GM18502 (cell line): Measurements from ENCODE around the gene GAS7.

Source experiments
- ATAC-seq: cut with Tn5 transposase; IDR thresholded peaks from one replicate; pipeline ENCODE4 v1.9.1; 2021; ENCODE audit warnings: mild to moderate bottlenecking; ENCODE audit not compliant: unreplicated experiment, poor library complexity

The GAS7 gene

DNA sequence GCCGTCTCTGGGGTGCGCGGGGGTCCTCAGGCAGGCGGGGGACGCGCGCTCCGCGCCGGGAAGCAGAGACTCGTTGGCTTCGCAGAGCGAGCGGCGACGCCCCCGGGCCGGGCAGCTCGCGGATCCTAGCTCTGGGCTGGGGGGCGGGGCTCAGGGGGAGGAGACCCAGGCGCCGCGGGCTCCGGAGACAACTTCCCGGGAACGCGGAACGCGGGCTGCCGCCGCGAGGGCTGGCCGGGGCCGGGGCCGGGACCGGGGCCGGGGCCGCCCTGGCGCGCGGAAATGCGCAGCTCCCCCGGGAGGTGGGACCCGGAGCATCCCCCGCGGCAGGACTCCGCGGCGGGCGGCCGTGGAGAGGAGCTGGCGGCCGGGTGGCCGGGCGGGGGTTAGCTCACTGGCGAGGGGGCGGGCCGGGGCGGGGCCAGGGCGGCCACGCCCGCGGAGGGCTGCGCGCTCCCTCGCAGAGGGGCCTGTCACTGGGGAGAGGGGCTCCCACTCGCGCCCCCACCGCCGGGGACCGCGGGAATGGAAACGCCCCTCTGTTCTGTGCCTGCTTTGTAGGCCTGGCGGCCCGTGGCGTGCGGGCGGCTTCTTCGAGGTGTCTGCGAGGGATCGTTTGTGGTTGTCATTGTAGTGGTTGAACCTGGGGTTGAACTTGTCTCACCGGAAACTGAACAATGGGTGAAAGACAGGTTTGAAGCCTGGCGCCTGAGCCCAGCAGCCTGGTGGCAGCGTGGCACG, at the start of gene GAS7:
Gene GAS7, minus strand, starts transcription at position 98 of the 741 bp plus-strand sequence.
- peak; percentile 71 for ATAC-seq

DNA sequence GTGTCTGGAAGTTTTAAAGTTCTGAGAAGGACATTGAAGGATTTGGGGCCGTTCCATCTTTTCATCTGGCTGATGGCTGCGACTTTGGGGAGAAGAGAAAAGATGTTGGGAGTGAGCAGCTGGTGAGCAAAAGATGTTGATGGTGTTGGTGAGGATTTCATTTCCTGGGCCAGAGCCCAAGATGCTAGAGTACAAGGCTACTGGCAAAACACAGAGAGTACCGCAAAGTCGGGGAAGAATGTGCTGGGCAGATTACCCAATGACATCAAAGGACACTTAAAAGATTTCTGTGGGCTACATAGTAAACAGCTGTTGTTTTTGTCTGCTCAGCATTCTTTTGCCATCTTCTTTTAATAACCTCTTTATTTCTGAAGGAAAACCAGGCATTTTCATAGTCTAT, 49.4 kb upstream of the GAS7 start:
- ATAC-seq = no peak

DNA sequence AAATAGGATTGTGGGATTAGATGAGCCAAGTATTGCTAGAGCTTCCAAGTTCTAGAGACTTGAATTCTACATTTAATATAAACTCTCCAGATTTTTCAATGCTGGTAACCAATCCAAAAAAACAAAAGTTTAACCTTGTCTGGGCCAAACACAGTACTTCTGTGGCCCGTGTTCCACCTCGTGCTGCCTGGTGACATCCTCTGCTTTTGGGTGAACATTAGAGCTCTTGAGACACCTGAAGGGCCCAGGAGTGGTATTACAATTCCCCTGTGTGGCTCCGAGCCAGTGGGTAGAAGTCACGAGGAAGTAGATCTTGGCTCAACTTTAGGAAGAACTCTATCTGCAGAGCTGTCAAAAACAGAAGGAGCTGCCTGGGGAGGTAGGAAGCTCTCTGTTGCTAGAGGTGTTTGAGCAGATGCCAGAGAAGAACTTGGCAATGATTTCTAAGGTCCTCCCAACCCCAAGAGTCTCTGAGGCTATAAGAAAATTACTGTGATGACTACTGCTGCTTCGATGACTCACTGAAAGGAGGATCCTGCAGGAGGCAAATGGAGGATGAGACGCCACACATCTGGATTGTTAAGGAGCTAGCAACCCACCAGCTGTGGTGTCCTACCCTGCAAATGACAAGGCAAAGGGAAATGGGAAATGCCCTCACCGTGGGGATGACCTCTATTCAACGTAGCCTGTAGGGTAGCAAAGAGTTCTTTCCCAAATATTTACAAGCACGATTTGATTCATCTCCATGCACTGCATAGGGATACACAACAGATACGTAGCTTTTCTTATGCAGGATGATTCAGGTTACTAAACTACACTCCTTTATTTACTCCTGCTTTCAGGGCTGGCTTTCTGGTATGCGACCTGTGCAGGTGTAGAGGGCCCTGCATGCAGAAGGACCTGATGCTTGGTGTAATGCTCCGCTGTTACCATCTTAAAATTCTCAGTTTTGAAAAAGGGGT, 45.8 kb upstream of the GAS7 start:
- ATAC-seq = no peak

DNA sequence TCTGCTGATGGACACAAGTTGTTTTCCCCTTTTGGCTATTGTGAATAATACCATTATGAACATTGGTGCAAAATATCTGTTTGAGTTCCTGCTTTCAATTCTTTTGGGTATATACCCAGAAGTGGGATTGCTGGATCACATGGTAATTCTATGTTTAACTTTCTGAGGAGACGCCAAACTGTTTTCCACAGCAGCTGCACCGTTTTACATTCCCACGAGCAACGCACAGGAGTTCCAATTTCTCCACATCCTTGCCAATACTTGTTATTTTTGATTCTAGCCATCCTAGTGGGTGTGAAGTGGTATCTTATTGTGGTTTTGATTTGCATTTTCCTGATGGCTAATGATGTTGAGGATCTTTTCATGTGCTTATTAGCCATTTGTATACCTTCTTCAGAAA, 43.4 kb upstream of the GAS7 start:
- ATAC-seq = no peak

DNA sequence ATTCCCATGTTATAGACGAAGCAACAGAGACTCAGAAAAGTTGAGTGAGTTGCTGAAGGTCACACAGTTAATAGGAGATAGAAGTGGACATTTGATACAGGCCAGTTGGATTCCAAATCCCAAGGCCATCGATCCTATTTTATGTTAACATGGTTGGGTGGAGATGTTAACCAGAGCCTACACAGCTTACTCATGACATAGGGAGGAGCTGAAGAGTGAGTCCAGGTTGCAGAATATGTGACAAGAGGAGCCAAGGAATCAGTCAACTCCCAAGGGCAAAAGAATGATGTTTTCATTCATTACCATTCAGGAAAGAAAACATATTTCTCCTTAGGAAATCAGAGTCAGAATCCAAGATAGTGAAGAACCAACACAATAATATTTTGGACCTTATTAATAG, 40.3 kb upstream of the GAS7 start:
- no peak for ATAC-seq

DNA sequence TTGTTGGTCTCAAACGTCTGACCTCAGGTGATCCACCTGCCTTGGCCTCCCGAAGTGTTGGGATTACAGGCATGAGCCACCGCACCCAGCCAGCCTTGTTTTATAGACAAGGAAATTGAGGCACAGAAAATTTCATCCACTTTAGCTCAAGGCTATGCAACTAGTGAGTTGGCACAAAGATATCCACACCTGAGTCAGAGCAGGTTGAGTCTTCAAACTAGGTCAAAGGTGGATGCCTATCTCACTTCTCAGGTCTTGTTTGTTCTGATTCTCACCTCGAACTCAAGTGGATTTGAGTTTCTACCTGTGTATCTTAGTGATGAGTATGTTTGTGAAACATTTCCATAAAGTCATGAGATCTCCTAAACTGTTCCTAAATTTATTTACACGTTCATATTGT, 35.6 kb upstream of the GAS7 start:
- ATAC-seq = no peak

DNA sequence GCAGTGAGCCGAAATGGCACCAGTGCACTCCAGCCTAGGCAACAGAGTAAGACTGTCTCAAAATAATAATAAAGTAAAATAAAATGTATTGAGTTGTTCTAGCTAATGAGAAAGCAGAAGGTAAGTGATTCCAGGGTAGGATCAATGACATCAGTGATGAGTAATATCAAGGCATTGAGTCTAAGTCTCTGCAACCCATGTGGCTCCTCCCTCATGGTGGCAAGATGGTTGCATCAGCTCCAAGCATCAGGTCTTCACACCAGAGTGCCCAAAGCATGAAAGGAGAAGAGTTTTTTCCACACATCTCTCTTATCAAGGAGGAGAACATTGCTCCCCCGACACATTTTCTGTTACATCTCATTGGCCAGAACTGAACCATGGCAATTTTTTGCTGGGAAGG, 34.8 kb upstream of the GAS7 start:
- ATAC-seq = no peak

DNA sequence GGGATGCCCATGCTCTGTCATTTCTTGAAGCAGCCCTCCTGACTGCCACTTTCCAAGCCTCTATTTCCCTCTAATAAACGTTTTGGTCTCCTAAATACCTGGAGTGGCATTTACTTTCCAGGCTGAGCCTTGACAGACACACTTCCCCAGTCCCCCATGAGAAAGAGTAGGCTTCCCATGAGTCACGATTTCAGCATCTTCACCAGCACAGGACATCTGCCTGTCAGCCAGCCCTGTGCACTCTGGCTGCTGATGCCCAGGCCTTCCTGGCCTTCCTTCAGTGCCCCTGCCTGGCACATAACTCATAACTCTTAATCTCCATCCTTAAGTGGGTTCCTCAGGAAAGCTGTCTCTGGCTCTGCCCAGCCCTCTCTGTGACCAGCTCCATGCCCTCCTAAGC, 30.8 kb upstream of the GAS7 start:
- ATAC-seq = no peak

DNA sequence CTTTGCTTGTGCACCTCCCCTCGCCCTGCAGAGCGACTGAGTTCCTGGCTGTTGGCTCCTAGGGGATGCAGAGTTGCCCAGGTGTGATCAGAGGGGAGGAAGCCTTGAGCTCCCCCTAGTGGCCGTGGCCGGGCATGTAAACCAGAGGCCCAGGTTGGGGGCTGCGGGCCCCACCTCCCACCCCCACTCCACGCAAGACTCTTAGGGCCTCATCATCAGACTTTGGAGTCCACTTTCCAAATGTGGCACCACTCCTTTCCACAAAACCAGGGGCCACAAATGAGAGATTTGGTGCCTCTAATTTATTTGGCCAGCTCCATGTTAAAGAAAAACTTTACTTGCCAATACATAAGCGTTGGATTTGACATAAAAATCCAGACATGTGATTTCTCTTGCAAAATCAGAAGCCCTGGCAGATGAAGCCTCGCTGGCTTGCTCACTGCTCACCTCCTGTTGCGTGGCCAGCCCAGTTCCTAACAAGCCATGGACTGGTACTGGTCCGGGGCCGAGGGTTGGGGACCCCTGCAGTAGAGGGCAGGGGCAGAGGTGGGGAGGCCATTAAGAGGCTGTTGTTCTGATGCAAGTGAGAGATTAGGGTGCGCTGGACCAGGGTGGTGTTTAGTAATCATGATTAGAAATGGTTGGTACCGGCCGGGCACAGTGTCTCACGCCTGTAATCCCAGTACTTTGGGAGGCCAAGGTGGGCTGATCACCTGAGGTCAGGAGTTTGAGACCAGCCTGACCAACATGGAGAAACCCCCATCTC, 28.7 kb upstream of the GAS7 start:
- ATAC-seq = no peak

DNA sequence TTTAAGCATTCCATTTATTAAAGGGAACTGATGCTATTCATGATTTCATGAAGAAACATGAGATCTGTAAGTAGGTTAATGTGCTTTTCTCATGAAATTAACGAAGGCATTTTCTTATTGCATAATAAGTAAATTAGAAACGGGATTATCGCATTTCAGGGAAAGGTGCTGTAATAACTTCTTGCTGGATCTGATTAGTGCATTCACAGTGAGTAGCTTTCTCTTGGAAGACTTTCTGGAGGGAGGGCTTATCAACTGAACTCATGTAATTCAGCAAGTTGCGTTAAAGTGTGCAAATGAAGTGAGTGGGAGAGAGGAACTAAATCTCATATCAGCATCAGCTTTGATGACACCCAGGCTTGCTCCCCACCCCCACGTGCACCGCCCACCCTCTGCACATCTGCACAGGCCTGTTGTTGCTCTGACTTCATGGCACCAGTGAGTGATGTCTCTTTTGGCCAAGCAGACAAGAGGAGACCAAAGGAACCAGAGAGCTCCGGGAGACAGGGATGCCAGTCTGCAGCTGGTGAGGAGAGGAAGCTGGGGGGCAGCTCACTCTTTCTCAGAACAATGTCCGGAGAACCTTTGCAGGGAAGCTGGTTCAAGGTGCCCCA, 26.3 kb upstream of the GAS7 start:
- no peak for ATAC-seq

DNA sequence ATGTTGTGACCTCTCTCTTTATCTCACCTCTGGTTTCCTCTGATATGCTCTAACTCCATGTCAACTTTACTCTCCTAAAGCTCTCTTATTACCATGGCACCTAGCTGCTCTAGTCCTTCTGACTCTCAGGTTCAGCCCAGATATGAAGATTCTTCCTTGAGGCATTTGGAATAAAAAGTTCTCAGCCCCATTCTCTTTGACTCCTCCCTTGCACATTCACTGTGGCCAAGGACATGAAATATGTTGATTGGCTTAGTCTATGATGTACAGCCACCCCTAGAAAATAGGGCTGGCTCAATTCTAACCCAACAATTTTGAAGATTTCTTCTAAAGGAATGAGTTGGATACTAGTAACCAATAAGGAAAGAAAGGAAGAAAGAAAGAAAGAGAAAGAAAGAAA, 20.8 kb upstream of the GAS7 start:
- ATAC-seq = no peak

DNA sequence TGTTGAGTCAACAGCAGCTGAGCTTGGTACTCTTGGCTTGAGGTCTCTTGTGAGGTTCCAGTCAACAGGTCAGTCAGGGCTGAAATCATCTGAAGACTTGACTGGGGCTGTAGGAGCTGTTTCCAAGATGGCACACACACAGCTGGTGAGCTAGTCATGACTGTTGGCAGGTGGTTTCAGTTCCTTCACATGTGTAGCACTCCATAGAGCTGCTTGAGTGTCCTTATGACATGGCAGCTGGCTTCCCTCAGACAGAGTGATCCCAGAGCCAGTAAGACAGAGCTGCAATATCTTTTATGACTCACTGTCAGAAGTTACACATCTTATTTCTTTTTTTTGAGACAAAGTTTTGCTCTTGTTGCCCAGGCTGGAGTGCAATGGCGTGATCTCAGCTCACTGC, 19.5 kb upstream of the GAS7 start:
- no peak for ATAC-seq

DNA sequence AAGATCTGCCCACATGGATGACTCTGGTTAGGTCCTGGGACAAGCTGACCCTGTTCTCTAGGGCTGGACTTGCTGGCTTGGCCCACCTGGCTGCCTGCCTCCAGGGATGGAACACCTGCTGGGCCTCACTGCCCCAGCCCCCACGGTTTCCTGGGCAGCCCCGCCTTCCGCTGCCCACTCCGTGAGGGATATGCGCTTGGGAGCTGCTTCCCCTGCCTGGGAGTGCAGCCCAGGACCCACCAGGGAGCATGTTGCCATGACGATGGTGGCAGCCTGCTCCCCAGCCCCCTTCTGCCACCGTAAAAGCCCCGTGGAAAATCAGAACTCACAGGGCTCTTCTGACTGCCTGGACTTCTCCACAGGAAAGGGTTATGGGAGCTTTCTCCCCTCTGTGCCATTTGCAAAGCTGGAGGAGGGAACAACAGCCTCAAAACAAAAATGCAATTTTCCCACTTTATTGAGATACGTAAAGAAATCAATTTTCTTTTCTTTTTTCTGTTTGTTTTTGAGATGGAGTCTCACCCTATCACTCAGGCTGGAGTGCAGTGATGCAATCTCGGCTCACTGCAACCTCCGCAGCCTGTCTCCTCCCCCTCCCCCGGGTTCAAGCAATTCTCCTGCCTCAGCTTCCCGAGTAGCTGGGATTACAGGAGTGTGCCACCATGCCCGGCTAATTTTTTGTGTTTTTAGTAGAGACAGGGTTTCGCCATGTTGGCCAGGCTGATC, 18.0 kb upstream of the GAS7 start:
- ATAC-seq = no peak

DNA sequence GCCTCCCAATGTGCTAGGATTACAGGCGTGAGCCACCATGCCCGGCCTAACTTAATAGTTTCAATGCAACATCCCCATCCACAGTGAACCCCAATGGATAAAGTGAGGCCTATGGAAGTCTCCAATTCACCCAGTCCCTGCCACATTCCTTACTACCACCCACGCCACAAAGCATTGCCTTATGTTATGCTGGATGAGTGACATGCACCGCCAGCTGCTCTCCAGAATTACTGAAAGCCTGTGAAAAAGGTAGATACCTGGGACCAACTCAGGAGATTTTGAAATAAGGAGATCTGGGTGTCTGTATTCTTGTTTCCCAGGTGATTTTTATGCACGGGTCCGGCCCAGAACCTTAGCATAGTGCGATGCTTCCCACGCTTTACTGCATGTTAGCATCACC, 16.9 kb upstream of the GAS7 start:
- ATAC-seq = no peak

DNA sequence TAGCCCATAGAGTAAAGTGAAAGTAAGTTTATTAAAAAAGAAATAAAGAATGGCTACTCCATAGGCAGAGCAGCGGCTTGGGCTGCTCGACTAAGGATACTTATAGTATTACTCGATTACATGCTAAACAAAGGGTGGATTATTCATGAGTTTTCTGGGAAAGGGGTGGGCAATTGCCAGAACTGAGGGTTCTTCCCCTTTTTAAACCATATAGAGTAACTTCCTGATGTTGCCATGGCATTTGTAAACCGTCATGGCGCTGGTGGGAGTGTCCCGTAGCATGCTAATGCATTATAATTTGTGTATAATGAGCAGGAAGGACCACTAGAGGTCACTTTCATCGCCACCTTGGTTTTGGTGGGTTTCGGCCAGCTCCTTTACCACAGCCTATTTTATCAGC, 13.3 kb upstream of the GAS7 start:
- ATAC-seq = no peak

DNA sequence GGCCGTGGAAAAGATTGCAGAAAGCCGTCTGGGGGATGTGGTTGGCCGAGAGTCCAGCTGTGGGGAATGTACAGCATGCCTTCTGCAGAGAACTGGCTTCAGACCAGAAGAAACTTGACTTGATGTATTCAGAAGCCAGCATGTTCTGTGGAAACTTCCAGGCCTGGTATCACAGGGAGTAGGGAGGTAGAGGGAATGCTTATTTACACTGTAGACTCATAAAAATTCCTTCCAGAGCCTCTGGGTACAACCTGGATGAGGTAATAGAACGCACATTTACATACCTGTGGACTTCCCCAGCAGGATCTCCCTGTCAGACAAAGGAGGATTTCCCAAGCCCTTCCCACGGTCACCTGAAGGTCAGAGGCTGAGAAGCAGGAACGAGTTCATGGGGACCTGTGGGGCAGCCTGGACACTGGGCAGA, 11.8 kb upstream of the GAS7 start:
- ATAC-seq = no peak

DNA sequence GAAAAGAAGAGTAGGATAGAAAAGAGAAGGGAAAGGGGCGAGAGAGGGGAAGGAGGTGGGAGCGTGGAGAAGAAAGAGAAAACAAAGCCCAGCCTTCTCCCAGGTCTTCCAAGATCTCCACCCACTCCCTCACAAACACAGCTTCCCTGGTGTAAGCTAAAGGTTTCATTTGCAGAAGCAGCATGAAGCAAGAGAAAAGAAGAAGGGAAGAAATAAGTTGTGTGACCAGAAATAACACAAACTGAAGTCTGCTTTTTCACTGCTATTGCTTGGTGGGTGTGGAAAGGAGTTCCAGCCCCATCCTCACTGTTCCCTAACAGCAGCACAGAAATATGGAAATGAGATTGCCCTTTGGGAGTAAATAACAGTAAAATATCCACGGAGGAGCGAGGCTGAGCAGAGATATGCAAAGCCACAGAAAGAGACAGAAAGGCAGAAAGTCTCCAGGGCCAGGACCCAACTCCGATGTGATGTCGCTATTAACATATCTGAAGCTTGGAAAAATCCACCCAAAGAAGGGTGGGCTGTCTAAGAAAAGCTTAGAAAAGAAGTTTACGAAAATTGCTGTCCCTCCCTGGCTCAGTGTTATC, 10.3 kb upstream of the GAS7 start:
- no peak for ATAC-seq

DNA sequence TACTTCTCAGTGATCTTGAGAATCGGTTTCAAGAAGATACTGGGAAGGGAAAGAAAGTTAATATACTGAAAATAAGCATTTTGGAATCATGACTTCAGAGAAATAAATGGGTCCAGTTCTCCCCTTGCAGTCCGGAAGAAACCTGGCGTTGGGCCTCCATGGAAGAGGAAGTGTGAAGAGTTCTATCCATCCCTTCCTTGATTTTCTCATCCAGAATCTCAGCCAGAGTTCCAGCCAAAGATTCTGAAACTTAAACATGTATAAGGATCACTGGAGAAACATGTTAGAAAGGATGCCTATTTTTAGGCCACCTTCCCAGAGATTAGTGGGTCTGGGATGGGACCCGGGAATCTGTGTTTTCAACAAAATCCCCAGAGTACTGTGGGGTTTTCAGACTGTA, 8.7 kb upstream of the GAS7 start:
- no peak for ATAC-seq

DNA sequence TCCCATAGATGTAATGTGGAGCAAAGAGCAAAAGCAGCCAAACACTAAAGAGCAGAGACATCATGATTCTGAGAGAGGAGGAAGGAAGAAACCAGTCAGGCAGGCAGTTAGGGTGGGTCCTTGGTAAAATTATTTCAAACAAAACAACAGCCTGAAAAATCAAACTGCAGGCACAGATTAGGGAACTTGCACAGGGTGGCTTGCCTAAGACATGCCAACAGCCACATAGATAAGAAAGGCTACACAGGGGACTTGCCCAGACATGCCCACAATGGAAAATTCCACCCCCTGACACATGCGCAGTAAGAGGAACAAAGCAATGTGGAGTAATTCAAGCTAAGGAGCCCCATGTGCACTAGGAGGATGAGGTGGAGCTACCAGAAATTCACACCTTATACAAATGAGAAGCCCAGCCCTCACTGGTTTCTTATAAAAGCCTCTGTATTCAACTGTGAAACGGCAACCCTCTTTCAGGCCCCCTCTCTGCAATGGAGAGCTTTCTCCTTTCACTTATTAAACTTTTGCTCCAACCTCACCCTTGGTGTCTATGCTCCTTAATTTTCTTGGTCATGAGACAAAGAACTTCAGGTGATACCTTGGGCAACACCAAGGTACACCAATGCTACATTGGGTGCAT, 7.3 kb upstream of the GAS7 start:
- ATAC-seq = no peak
